HK-2 (cell line): Measurements from ENCODE around the gene PRDM9.
"Not testable (repeated sequence)": the region's sequence is repeated elsewhere in the genome, so short reads cannot be mapped to it uniquely, and the experiment has no call there.

Experiments
- DNase-seq: peaks from one replicate; pipeline ENCODE4 v3.0.0-alpha.2; 2018; ENCODE audit not compliant: unreplicated experiment

The PRDM9 gene

DNA sequence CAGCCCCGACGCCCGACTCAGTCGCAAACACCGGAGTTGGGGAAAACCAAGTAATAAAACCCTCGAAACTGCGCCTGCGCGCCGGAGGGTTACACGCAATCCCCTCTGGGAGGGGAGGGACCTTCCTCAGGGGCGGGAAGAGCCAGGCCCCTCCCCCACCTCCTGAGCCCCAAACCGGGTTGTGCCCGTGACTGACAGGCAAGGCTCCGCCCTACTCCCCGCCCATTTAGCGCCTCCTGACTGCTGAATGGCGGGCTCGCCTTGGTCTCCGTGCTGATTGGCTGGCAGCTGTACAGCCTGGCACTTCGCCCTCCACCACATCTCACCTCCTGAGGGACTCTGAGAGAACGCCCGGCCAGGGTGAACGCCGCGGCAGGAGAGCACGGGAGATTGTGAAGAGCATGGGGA is at the start of gene PRDM9:
PRDM9 (plus strand) TSS at position 332 of the 408 bp plus-strand sequence. CDS start 1,425 bp downstream, outside the sequence.
- peak; percentile 78 for DNase-seq

DNA sequence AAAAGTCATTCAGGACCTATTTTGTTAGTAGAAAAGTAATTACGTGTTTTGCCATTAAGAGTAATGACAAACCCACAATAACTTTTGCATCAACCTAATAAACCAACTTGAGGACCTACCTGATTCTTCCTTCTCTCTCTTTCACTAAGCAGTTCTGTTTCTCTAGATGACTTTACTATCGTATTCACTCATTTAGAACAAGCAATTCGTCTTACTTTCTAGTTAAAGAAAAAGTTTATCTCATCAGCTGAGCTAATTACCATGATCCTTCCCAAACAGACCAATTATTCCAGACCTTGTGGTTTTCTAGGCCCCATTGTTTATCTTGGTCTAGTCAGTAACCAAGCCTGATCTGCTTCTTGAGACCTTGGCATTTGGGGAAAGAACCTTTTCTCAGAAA is 49.6 kb upstream of the PRDM9 start:
- no peak for DNase-seq

DNA sequence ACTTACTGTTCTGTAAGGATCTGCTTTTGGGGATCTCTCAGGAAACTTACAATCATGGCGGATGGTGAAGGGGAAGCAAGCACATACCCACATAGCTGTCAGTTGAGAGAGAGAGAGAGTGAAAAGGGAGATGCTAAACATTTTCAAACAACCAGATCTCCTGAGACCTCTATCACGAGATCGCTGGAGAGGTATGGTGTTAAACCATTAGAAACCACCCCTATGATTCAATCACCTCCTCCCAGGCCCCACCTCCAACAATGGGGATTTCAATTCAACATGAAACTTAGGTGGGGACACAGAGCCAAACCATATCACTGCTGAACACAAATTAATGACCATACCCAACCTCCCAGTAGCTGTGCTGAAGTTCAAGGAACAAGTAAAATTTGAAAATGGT is 48.2 kb upstream of the PRDM9 start:
- DNase-seq: no peak

DNA sequence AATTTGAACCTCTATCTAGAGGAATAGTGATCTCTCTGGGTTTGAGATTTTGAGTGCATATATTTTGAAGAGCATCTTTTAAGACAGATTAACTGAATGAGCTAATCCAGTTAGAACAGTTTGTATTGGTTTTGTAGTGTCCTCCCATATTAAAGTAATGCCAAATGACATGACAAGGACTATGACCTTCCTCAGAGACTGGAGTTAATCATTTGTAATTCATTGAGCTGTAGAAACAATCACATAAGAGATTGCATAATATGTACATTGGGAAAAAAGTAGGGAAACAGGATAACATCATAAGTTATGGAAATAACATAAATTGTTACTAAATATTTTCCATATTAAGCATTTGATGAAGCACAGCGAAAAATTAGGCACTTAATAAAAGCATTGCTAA is 45.8 kb upstream of the PRDM9 start:
- DNase-seq: no peak

DNA sequence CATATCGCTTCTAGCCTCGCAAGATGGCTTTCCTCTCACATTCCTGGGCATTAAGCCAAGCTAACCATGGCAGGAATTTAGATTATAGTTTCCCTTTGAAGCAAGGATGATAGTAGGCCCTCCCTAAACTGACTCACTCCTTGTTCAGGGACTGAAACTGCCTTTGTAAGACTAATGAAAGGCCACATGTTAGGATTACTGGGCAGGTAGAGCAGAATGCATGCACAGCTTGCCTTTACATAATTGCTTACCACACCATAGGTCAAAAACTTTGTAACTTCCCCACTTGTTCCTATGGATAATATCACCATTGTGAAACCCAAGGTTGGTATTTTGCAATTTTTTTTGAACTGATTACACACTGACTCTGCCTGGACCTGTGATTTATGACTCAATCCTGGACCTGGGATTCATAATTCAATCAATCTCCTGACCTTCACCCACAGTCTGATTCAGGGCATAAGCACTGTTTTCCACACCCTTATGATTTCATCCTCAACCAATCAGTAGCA is 41.0 kb upstream of the PRDM9 start:
- DNase-seq: peak; percentile 14

DNA sequence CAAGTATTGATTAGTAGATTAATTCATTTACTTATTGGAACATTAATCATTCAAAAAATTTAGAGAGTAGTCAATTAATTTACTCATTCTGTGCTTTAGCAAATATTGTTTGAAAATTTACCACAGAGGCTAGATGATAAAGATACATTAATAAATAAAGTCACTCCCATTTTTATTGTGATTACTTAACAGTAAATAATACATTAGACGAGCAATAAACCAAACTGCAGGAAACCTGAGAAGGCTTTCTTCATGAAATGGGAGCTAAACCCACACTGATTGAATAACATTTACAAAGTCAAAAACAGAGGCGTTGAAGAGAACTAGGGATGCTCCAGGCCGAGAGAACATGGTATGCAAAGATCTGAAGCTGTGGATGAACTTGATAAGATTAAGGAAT is 38.8 kb upstream of the PRDM9 start:
- no peak for DNase-seq

DNA sequence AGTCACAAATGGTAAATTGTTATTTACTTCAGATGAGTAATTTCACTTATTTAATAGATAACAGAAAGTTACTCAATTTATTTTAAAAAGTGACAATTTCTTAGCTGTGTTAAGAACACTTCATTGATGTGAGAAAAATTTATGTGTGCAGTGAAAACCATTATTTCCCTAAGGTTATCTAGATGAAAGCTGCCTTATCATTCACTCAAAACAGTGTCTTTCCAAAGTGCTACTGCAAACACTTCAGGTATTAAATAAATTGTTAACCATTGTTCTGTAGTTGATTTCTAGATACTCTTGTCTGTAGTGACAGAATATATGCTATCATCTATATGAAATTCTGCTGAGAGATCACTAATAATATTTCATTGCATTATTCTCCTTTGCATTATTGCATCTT is 33.5 kb upstream of the PRDM9 start:
- DNase-seq: no peak

DNA sequence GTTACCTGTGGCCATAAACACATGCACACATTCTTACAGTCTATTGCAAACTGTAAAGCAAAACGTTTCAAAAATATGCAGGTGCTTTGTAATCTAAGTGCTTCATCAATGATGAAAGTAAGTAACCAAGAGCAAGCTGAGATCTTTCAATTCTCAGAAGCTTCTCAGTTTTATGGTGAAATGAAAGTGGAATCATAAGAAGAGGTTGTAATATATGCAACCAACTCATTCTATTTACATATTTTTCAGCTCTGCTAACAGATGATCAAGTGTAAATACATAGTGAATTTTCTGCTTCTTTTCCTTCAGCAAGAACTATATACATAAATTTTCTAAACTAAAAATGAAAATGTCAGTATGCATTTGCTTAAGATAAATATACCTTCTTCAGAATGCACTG is 33.1 kb upstream of the PRDM9 start:
- DNase-seq: no peak

DNA sequence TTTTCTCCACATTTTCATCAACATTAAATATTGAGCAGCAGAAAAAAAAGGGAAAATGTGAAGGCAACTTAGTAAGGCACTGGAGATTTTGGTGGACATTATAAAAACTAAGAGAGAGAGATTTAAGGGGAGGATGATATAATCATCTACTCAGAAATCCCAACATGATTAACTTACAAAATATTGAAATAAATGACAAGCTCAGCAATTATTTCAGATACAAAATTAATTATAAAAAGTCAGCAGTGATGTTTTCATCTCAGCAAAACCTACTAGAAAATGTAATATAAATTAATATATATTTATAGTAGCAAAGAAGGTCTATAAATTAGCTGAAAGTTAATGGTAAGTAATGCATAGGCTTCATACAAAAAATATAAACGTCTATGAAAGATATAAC is 30.8 kb upstream of the PRDM9 start:
- no peak for DNase-seq

DNA sequence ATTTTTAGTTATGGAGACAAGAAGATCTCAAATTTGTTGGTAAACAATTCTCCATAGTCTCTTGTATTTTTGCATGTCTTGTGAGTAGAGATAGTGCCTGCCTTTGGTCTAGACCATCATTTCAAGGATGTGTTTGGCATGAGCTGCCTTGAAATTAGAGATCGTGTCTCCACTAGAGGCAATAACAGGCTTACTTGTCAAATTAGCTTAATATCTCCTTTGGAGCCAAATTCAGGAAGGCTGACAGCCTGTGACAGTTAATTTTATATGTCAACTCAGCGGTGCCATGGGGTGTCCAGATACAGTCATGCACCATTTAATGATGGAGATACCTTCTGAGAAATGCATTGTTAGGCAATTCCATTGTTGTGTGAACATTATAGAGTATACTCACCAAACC is 24.8 kb upstream of the PRDM9 start:
- no peak for DNase-seq

DNA sequence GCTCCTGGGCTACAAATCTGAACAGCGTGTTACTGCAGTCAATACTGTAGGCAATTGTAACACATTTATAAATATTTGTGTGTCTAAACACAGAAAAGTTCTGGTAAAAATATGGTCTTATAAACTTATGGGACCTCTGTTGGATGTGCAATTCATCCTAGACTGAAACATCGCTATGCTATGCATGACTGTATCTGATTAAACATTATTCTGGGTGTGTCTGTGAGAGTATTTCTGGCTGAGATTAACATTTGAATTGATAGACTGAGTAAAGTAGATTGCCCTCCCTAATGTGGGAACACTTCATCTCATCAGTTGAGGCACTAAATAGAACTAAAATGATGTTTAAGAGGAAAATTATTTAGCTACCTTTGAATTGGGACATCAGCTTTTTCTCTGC is 24.3 kb upstream of the PRDM9 start:
- DNase-seq: no peak

DNA sequence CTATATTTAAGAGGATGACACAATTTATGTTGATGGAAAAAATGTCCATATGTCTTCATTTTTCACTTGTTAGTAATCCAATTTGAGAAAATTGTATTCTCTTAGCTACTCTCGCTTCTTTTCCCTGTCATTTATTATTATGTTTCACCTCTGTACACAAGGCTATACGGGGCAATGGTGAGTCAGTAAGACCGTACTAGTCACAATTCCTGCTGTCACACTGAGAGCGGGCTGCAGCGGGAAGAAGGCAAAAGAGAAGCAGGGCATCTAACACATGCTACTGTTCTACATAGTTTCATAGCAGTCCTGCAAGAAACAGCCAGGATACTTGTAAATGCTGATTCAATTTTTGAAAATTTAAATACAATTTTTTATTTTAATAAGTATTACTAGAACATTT is 23.3 kb upstream of the PRDM9 start:
- DNase-seq: no peak

DNA sequence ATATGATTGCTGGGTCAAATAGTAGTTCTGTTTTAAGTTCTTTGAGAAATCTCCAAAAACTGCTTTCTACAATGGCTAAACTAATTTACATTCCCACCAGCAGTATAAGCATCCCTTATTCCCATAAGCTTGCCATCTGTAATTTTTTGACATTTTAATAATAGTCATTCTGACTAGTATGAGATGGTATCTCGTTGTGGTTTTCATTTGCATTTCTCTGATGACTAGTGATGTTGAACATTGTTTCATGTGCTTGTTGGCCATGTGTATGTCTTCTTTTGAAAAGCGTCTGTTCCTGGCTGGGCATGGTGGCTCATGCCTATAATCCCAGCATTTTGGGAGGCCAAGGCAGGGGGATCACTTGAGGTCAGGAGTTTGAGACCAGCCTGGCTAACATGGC is 21.2 kb upstream of the PRDM9 start:
- DNase-seq: not testable (repeated sequence)

DNA sequence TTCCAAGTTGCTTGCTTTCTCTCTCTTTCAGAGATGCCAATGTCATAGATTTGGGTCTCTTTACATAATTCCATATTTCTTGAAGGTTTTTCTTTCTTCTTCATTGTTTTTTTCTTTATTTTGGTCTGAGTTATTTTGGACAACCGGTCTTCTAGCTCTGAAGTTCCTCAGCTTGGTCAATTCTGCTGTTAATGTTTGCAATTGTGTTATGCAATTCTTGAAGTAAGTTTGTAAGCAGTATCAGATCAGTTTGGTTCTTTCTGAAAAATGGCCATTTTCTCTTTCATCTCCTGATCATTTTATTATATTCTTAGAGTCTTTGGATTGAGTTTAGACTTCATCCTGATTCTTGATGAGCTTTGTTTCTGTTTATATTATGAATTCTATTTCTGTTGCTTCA is 16.4 kb upstream of the PRDM9 start:
- no peak for DNase-seq

DNA sequence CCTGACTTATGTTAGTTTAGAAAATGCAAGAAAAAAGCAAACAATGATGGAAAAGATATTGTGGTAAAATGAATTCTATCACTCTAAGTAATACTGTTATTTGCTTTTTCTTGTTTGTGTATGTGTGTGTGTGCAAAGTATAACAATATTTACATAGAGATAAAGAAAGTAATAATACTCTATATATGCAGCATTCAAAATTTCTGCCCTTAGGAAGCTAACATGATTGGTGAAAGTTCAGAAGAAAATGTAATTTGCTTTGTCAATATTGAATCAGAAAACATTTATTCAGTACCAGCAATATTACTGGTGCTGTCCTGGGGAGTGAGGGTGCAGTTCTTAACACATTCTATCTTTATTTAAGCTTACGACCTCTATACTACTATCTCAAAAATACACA is 12.9 kb upstream of the PRDM9 start:
- DNase-seq: no peak

DNA sequence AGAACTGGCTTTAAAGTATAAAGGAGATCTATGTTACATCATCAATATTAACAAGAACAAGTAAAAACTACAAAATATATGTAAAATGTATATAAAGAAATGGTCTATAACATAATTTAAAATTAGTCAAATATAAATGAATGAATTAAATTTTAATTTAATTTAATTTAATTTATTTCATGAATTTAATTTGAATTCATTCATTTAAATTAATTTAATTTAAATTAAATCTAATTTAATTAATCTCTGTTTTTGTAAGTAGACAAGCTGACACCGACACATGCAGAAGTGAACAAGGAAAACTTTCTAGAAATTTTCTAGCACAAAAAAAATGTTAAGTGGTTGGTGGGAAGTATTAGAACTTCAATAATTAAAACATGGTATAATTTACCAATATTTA is 10.8 kb upstream of the PRDM9 start:
- no peak for DNase-seq

DNA sequence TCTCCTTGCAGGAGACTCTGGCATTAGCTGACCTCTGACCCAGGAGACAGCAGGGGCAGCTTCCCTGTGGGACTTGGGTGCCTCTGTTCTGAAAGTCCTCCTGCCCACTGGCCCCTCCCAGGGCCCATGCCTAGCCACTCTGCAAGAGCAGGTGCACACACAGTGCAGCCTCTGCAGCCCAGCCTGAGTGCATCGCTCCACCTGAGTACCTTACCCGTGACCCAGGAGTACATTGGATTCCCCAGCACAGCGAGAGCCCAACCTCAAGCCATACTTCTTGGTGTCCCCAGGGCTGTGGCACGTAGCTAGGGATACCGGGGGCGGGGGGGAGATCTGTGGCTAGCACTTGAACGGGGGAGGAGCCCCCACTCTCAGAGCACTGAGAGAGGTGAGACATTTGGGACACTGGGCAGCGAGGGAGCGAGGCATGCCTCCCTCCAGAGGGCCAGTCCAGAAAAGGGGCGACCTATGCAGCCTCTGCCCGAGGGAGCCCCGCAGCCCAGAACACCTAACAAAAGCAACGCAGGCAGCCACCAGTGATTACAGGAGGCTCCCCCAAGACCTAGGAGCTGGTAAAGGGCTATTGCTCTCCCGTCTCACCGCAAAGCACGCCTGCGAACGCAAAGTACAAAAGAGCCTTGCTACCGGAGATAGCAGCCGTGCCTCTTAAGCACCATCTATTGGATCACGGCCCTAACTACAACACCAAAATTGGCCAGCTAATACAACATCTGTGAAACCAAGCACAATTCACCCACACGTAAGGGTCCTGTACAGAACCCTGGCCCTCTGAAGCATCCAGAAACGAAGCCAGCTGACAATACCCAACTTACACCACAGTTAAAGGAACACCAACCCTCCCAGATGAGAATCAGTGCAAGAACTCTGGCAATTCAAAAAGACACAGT is 826 bp upstream of the PRDM9 start:
- DNase-seq: peak; percentile 30

DNA sequence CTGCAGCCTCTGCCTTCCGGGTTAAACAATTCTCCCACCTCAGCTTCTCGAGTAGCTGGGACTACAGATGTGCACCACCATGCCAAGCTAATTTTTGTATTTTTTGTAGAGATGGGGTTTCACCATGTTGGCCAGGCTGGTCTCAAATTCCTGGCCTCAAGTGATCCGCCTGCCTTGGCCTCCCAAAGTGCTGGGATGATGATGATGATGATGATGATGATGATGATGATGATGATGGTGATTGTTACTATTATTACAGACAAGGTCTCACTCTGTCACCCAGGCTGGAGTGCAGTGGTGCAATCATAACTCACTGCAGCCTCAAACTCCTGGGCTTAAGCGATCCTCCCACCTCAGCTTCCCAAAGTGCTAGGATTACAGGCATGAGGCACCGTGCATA is 3.0 kb downstream of the PRDM9 start:
- not testable (repeated sequence) for DNase-seq

DNA sequence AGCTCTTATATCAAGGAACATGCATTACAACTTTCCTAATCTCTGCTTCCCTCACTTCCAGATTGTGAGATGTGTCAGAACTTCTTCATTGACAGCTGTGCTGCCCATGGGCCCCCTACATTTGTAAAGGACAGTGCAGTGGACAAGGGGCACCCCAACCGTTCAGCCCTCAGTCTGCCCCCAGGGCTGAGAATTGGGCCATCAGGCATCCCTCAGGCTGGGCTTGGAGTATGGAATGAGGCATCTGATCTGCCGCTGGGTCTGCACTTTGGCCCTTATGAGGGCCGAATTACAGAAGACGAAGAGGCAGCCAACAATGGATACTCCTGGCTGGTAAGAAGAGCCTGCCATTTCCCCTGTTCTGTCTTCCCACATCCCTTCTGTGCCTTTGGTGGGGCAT is 15.1 kb downstream of the PRDM9 start:
- DNase-seq: no peak

DNA sequence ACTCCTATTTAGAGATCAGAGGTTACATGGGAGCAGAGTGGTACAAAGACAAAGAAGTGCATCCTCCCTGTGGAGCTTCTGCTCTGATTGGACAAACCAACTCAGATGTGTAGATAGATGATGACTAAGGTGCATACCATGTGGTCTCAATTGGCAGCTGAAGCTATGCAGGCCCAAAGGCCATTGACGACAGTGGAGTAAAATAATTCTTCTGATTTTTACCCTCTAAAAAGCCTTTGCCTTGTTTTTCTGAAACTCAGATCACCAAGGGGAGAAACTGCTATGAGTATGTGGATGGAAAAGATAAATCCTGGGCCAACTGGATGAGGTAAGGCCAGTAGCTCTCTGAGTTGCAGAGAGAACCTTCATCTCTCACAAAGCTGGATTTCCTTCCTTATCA is 15.6 kb downstream of the PRDM9 start:
- DNase-seq: no peak

DNA sequence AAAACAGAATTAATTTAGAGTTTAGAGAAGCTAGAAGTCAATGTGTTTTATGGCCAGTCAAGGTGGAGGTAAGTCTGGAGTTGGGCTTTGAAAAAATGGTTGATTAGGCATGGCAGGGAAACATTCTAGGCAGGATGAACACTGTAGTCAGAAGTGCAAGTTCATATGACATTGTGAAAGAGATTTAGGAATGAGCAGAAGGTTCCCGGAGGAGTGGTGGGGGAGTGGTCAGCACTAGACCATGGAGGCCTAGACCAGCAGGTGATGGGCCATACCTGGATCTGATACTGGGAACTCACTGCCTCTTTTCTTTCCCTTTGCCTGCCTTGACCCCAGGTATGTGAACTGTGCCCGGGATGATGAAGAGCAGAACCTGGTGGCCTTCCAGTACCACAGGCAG is 16.6 kb downstream of the PRDM9 start:
- no peak for DNase-seq

DNA sequence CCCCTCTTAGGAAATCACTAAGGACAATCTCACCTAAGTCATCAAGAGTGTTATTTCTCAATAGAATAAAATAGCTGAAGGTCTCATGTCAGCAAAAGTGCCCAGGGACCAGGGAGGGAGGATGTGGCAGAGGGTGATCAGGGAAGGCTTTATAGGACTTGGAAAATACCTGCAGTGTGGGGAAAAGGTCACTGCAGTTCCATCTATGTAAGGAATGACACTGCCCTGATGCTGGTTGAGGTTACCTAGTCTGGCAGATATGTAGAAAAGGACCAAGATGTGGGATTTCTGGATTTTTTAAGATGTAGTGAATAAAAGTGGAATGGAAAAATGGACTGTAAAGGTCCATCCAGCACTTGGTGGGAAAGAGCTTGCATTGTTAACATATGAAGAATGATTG is 18.3 kb downstream of the PRDM9 start:
- no peak for DNase-seq

DNA sequence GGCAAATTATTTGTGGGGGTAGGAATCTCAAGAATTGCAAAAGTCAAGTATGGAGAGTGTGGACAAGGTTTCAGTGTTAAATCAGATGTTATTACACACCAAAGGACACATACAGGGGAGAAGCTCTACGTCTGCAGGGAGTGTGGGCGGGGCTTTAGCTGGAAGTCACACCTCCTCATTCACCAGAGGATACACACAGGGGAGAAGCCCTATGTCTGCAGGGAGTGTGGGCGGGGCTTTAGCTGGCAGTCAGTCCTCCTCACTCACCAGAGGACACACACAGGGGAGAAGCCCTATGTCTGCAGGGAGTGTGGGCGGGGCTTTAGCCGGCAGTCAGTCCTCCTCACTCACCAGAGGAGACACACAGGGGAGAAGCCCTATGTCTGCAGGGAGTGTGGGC is 19.2 kb downstream of the PRDM9 start:
- DNase-seq: not testable (repeated sequence)
